HPDE6-E6E7 (cell line): ENCODE results near the gene TRRAP.

ENCODE experiments used
- DNase-seq: peaks from one replicate; pipeline ENCODE4 v3.0.0; 2011; ENCODE audit warnings: missing footprints; ENCODE audit errors: extremely low spot score

Gene TRRAP

GRCh38 chr7:98988641-98989040 is 110.3 kb downstream of the TRRAP start:
- DNase-seq: no peak

DNA sequence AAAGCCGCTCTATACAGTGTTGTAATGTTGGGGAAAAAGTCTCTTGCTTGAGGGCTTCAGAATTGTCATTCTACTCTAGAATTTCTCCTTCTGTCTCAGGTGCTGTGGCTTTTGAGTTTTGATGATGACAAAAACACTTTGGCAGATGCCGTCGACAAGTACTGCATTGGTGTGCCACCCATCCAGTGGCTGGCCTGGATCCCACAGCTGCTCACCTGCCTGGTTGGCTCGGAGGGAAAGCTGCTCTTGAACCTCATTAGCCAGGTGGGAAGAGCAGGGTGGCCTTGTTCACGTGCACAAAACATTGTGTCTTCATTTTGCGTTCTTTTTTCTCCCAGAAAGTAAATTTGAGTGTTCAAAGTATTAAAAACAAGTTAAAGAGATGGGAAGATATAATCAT is 112.0 kb downstream of the TRRAP start:
- DNase-seq: no peak

- DNase-seq: no peak
Measured at GRCh38 chr7:98991141-98991540, 112.8 kb downstream of the TRRAP start.

DNA sequence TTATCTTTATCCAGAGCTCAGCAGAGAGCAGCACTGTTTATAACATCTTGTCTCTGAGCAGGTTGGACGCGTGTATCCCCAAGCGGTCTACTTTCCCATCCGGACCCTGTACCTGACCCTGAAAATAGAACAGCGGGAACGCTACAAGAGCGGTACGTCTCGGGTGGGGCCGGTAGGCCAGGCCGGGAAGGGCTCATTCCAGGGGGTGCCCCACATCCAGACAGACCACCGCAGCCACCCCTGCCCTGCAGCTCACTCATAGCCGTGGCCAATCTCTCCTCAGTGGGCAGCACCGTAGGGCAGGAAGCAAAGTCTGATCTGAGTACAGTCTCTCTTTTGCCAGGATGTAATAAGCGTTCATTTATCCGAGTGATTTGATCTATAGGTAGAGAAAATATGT is 113.7 kb downstream of the TRRAP start:
- no peak for DNase-seq

DNA sequence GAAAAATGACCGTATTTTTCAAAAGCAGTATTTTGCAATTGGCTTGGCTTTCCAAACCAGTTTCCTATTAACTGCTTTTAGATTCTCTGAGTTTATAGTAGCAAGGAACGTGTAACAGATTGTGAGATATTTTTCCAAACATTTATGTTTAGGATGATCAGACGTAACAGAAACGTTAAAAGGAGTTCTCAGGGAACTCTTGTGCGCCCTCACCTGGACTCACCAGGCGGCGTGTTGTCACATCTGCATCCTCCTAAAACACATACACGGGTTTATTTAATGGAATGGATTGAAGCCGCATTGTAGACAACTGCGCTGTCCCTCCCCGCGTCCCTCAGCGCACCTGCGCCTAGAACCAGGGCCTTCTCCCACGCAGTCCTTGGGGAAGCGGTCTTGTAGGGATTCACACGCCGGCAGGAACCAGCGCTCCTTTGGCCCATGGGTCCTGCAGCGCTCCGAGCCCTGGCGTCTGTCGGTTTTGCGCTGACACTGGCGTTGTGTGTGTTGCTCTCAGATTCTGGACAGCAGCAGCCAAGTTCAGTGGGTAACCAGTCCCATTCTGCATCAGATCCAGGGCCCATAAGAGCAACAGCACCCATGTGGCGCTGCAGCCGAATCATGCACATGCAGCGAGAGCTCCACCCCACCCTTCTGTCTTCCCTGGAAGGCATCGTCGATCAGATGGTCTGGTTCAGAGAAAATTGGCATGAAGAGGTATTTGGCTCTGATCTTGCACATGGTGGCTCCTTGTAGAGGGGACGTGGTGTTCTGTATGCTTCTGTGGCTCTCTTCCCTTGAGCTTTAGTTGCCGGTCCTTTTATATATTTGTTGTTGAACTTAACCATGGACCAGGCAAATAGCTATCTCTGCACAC is 114.9 kb downstream of the TRRAP start:
- DNase-seq: no peak

GRCh38 chr7:98994046-98994944 is 116.0 kb downstream of the TRRAP start:
- DNase-seq: no peak

- no peak for DNase-seq
Measured at GRCh38 chr7:98995111-98995510, 116.8 kb downstream of the TRRAP start.

GRCh38 chr7:98995523-98996149 is 117.3 kb downstream of the TRRAP start:
- DNase-seq: no peak

GRCh38 chr7:98996150-98996552 is 117.8 kb downstream of the TRRAP start:
- no peak for DNase-seq

DNA sequence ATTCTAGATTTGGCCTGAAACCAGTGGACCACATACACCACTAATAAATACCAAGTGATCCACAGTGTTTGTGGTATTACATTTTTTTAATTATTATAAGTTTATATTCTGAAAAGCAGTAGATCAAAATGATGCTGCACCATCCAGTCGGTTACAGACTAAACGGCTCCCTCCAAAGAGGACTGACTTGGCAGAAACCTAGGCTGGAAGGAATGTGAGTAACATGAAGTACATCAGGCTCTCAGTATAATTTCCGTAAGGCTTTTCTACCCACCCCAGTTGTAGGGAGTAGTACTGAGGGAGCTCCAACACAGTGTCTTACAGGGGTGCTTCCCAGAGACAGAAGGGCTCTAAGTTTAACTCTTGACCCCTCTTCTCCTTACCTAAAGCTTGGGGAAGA is 119.5 kb downstream of the TRRAP start:
- no peak for DNase-seq

GRCh38 chr7:98998821-98999725 is 120.7 kb downstream of the TRRAP start:
- DNase-seq: no peak

DNA sequence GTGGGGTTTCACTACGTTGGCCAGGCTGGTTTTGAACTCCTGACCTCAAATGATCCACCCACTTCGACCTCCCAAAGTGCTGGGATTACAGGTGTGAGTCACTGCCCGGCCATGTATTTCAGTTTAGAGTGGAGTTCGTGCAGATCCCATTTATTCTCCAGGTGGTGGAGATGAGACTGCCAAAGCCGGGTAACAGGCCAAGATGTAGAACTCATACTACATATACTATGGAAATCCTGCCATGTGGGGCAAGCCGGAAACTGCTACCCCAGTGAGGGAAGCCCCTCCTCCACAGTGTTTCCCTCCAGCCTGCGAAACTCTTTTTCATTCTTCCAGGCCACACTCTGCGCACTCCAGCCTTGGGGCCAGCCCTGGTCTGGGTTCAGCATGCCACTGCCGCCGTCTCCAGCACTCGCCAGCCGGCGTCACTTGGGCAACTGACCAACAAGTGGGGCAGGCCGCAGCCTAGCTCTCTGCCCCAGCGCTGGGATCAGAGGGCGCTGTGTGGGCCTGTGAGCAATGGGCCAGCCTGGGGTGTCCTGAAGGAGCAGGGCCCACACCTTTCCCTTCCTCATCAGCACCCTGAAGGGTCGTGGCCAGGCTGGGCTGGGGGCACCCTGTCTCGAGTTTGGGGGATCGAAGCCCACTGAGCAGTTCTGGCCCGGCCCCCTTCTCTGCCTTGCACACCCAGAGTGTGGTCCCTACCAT is 122.0 kb downstream of the TRRAP start:
- no peak for DNase-seq

GRCh38 chr7:99000904-99001465 is 122.7 kb downstream of the TRRAP start:
- DNase-seq: no peak

GRCh38 chr7:99001482-99002147 is 123.3 kb downstream of the TRRAP start:
- DNase-seq: no peak

- no peak for DNase-seq
Measured at GRCh38 chr7:99002148-99002826, 124.0 kb downstream of the TRRAP start.

DNA sequence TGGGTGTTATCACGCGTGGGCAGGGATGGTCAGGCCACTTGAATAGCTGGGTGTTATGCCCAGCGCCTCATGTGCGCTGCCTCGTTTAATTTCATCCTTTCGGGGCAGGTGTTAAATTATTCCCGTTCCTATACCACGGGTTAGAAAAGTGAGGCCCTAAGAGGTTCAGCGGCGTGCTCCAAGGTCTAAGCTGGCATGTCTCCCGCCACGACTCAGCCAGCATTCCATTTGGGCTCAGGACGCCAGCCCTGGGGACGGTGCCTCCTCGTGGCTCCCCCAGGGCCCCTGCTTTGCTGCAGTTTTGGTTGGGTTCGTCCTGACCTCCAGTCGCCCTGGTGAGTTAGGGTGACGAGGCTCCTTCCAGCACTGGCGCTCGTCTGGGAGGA is 124.5 kb downstream of the TRRAP start:
- DNase-seq: no peak

- DNase-seq: no peak
Measured at GRCh38 chr7:99003419-99003818, 125.1 kb downstream of the TRRAP start.

GRCh38 chr7:99004216-99004615 is 125.9 kb downstream of the TRRAP start:
- no peak for DNase-seq
